ENCODE data around the gene AK2. TPM values are rescaled to one million over a fixed set of nuclear protein-coding genes. Genes with fewer than 3 reads are reported as not detected.

AK2 gene
- total RNA-seq, 1 donor from 2014 or later: 173 TPM

DNA sequence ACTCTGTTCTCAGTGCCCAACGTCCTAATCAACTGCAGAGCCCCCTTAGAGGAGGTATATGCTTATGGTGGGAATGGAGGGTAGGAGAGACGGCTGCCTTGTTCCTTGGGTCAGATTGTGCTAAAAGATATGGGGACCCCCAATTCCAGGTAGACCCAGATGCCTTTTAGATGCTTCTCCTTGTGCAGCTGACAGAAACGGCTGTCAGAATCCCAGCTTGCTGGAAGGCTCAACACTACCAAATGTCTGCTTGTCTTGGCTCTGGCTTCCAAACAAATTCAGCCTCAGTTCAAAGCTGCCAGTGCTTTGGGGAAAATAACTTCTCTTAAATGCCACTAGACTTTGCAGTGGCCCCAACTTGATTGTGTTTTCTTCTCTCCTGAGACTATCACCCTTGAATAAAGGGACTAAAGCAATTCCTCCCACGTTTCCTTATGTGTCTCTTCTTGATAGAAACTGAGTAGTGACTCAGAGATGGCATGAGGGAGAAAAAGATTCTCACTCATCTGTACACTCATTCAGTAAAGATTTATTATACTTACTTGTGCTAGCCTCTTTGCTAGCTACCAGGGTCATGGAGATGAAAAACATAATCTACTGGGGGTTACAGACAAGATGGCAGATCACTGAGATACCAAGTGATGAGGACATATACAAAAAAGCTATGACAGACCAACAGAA lies 68.7 kb downstream of the AK2 start:
- FAIRE-seq: no peak

GRCh38 chr1:32966900-32967299 lies 69.8 kb downstream of the AK2 start:
- TF ChIP-seq, protein P1, sequence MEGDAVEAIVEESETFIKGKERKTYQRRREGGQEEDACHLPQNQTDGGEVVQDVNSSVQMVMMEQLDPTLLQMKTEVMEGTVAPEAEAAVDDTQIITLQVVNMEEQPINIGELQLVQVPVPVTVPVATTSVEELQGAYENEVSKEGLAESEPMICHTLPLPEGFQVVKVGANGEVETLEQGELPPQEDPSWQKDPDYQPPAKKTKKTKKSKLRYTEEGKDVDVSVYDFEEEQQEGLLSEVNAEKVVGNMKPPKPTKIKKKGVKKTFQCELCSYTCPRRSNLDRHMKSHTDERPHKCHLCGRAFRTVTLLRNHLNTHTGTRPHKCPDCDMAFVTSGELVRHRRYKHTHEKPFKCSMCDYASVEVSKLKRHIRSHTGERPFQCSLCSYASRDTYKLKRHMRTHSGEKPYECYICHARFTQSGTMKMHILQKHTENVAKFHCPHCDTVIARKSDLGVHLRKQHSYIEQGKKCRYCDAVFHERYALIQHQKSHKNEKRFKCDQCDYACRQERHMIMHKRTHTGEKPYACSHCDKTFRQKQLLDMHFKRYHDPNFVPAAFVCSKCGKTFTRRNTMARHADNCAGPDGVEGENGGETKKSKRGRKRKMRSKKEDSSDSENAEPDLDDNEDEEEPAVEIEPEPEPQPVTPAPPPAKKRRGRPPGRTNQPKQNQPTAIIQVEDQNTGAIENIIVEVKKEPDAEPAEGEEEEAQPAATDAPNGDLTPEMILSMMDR (IDR thresholded peaks at IDR 0.05; ENCODE audit: insufficient read depth, low read length, severe bottlenecking): no peak
- Histone ChIP-seq H3K4me3 (ENCODE audit: low read depth, low read length) (no peak overlapping the region), H3K27me3 (ENCODE audit: control insufficient read depth, insufficient read depth, low read length) (no peaks in the 10 kb centered on the region), H3K36me3 (ENCODE audit: control insufficient read depth, insufficient read depth, low read length) (no peaks in the 10 kb centered on the region)
- DNase-seq (ENCODE audit: low read depth): no peak
- no peak for FAIRE-seq

More for the DNA sequence above, 68.7 kb downstream of the AK2 start:
- peak; percentile 89 for DNase-seq (ENCODE audit: low read depth)
- H3K4me3 ChIP-seq (ENCODE audit: low read depth, low read length): no peak overlapping the region
- TF ChIP-seq, protein P1 (IDR thresholded peaks at IDR 0.05; ENCODE audit: insufficient read depth, low read length, severe bottlenecking): no peak
- no peaks in the 10 kb centered on the region for H3K36me3 ChIP-seq (ENCODE audit: control insufficient read depth, insufficient read depth, low read length)
- no peaks in the 10 kb centered on the region for H3K27me3 ChIP-seq (ENCODE audit: control insufficient read depth, insufficient read depth, low read length)

DNA sequence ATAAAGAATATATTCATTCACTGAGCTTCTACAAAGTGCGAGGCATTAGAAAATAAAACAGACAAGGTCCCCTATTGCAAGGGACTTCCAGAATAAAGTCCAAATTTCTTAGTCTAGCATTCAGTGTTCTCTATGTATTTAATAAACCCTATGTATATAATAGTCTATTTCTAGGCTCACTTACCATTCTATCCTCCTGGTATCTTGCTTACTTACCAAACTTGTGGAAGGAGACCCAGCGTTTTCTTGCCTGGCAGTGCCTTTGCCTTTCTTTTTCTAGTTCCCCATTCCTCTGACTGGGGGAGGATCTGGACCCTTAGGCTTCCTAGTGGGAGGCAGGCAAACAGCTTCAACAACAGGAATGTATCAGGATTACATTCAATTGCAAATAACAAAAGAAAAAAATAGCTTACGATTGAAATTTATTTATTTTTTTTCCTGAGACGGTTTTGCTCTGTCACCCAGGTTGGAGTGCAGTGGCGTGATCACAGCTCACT lies 71.4 kb downstream of the AK2 start:
- TF ChIP-seq, protein P1 (IDR thresholded peaks at IDR 0.05; ENCODE audit: insufficient read depth, low read length, severe bottlenecking): no peak
- H3K27me3 ChIP-seq (ENCODE audit: control insufficient read depth, insufficient read depth, low read length): no peaks in the 10 kb centered on the region
- FAIRE-seq (no peak), DNase-seq (ENCODE audit: low read depth) (no peak)
- peak overlapping the region; percentile 24 for H3K4me3 ChIP-seq (ENCODE audit: low read depth, low read length)
- H3K36me3 ChIP-seq (ENCODE audit: control insufficient read depth, insufficient read depth, low read length): no peaks in the 10 kb centered on the region

DNA sequence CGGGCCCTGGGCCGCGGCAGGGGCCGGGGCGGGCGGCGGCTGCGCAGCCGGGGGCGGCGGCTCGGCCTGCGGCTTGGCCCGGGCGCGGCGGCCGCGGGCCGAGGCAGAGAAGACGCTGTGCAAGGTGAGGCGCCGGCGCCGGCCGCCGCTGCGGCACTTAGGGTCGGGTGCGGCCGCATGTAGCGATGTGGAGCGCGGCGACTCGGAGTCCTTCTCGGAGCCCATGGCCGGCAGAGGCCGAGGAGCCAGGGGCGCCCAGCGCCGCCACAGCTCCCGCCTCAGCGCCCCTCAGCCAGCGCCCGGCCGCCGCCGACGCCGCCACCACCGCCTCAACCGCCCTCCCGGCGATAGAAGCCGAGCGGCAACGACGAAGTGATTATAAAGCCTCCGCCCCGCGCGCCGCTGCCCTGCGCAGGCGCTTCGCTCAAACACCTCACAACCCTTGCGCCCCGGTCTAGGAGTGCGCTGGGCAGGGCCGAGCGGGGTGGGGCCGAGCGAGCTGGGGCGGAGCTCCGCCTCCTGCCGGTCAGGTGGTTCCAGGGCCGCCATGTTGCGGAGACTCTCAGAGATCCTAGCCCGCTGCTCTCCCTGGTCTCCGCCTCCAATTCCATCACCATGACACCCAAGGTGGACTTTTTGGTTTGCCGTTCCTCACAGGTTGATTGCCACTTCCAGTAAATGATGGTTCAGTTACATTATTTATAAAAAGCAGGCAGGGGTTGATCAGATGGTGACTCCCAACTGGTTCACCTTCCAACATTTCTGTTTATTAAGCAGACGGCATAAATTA lies 72.0 kb downstream of the AK2 start, which contains the start of gene RNF19B:
Gene RNF19B, minus strand, starts transcription at position 349 of the 790 bp plus-strand sequence. Its CDS starts 124 bp downstream, at position 225.
- DNase-seq (ENCODE audit: low read depth) (peak; percentile 86), FAIRE-seq (no peak)
- Histone ChIP-seq H3K27me3 (ENCODE audit: control insufficient read depth, insufficient read depth, low read length) (no peaks in the 10 kb centered on the region), H3K4me3 (ENCODE audit: low read depth, low read length) (peak within 1 kb of the TSS; percentile 88), H3K36me3 (ENCODE audit: control insufficient read depth, insufficient read depth, low read length) (no peaks in the 10 kb centered on the region)
- TF ChIP-seq, protein P1 (IDR thresholded peaks at IDR 0.05; ENCODE audit: insufficient read depth, low read length, severe bottlenecking): no peak

DNA sequence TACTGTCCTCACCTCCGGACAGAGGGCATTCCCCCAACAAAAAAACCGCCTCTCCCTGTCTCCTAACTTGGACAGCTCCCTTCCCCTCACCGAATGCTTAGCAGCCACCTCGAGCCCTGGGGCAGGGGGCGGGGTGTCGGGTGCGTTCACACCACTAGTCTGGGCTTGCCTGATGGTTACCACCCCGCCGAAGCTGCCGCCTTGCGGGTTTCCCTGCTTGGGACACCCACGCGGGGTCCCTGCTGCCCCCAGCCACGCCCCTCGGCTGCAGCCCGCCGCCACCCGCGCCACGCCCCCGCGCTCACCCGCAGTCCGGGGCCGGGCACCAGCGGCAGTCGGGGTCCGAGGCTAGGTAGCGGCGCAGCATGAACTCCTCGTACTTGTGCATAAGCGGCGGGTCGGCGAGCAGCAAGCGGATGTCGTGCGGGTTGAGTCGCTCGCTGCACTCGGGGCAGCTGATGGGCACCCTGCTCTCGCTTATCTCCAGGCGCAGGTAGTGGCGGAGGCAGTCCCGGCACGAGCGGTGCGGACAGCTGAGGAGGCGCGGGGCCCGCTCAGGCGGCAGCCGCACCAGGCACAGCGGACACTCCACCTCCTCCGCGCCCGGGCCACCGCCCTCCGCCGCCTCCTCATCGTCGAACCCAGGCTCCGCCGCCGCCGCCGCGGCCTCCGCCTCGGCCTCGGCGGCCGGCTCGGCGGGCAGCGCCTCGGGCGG lies 72.8 kb downstream of the AK2 start:
- DNase-seq (ENCODE audit: low read depth) (peak; percentile 80), FAIRE-seq (no peak)
- peak overlapping the region; percentile 88 for H3K4me3 ChIP-seq (ENCODE audit: low read depth, low read length)
- TF ChIP-seq, protein P1 (IDR thresholded peaks at IDR 0.05; ENCODE audit: insufficient read depth, low read length, severe bottlenecking): no peak
- no peaks in the 10 kb centered on the region for H3K36me3 ChIP-seq (ENCODE audit: control insufficient read depth, insufficient read depth, low read length)
- no peaks in the 10 kb centered on the region for H3K27me3 ChIP-seq (ENCODE audit: control insufficient read depth, insufficient read depth, low read length)
